GM18951 (cell line): ENCODE data around the gene BTBD2.

Experiments used
- POLR2A ChIP-seq: IDR thresholded peaks from 4 replicates; pipeline ENCODE4 v1.6.1; 2011; ENCODE audit warnings: mild to moderate bottlenecking; ENCODE audit not compliant: insufficient read length, insufficient read depth; ENCODE audit errors: extremely low read depth
- in situ Hi-C: fragments of 300-500 bp; cut with MboI; formaldehyde crosslinking; loops from one replicate; pipeline ENCODE4 v1.12.0; 2022; ENCODE audit warnings: low sequenced_read_pairs, mixed read lengths, inconsistent platforms; ENCODE audit not compliant: unreplicated experiment

BTBD2 gene

DNA sequence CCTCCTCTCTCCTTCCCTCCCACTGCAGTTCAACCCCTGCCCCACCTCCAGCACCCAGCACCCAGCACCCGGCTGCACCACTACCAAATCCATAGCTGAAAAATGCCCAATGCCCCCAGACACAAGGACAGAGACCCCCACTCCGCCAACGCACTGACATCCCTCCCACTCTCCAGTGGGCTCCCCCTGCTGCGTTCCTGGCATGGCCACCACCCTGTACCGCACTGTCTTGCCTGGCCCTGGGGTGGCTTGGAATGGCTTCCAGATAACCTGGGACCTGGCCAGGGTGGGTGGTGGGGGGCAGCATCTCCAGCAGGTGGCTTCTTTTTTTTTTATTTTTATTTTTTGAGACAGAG, 41.3 kb upstream of the BTBD2 start:
- in situ Hi-C loops, result no loop called here
- TF ChIP-seq POLR2A, result no peak

GRCh38 chr19:2055931-2056836, 40.7 kb upstream of the BTBD2 start:
- in situ Hi-C loops, result no loop called here
- TF ChIP-seq POLR2A, result peak; percentile 33

GRCh38 chr19:2054763-2055162, 39.2 kb upstream of the BTBD2 start:
- in situ Hi-C loops, result no loop called here
- TF ChIP-seq POLR2A, result no peak

DNA sequence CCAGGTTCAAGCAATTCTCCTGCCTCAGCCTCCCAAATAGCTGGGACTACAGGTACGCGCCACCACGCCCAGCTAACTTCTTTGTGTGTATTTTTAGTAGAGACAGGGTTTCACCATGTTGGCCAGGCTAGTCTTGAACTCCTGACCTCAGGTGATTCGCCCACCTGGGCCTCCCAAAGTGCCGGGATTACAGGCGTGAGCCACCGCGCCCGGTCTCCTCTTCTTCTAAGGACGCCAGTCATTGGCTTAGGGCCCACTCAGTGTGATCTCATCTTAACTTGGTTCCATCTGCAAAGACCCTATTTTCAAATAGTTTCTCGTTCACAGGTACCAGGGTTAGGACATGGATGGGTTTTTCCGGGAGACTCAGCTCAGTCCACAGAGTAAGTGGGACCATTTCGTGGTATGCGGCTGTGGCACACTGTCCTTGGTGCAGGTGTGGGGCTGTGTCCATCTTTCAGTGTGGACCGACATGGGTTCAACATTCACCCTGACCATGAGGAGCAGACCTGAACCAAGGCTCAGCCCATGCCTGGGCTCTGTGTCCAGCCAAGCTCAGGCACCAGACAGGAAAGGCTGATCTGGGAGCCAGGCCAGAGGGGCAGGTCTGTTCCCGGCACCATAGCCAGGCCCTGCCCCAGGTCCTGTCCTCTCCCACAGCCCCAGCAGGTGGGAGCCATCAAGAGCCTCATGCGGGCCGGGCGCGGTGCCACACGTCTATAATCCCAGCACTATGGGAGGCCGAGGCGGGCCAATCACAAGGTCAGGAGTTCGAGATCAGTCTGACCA, 38.3 kb upstream of the BTBD2 start:
- TF ChIP-seq POLR2A, result no peak
- in situ Hi-C loops, result no loop called here

DNA sequence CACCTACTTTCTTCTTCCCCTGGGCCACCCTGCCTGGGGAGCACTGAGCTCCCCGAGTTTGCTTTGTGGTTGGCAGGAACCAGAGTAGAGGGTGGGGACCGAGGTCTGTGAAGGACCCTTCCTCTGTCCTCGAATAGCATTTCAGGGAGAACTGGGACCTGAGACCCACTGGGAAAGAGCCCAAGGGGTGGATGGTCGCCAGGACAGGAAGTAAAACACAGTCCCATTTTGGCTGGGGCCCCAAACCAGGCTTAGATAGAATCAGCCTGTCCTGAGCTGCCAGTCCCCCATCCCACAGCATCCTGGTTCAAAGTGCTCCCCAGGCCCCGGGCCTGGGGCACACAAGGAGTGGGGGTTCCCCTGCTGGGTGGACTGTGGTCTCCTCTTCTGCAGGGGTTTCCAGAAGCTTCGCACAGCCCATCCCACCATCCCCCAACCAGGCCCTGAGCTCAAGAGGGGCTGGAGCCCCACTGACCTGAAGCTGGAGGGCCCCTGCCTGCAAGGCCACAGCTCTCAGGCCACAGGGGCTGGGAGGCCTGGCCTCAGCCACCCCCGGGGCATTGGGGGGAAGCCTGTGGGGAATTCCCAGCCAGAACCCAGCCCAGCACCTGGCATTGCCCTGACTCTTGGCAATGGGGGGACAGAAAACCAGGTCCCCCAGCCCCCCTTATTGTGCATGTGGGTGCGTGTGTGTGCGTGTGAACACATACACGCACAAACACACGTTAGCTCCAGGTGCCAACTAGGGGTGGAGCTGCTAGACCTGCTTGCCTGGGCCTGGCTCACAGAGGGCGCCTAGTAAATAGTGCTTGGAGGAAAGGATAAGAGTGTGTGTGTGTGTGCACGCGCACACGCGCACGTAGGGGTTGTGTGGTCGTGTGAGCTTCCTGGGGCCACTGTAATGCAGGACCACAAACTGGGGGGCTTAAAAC, 36.5 kb upstream of the BTBD2 start:
- TF ChIP-seq POLR2A, result no peak
- in situ Hi-C loops, result no loop called here

DNA sequence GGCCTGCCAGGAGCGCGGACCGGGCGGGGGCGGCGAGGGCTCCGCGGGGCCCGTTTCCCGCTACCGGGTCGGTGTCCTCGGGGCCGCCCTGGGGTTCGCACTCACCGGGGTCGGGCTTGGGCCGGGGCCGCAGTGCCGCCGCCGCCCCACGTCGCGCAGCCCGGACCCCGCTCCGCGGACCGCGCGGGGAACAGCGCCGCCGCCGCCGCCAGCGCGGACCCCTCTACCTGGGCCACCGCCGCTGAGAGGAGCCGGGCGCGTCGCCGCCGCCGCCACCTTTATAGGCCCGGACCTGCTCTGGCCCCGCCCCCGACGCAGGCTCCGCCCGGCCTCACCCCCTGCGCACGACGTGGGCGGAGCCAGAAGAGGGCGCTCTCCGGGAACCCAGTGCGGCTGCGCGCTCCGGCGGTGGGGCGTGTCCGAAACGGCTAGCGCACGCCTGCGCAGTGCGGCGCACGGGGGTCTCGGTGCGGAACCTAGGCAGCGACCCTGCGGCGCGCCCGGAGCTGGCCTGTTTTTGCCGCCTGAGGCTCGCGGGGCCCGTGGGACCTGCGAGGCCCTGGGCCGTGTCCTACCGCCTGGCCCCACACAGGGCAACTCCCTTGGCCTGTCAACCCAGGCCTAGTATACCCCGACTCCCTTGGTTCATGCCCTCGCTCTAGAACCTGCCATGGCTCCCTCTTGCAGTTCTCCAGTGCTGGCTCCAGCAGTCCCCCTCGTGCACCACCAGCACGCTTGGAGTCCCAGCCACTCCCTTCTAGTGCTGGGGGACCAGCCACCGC, 35.7 kb upstream of the BTBD2 start, which contains the start of gene MKNK2:
TSS of gene MKNK2 (minus strand) at position 254 of the 782 bp plus-strand sequence. CDS start 393 bp downstream, outside the sequence.
- in situ Hi-C loops, result no loop called here
- peak; percentile 100 for TF ChIP-seq POLR2A

DNA sequence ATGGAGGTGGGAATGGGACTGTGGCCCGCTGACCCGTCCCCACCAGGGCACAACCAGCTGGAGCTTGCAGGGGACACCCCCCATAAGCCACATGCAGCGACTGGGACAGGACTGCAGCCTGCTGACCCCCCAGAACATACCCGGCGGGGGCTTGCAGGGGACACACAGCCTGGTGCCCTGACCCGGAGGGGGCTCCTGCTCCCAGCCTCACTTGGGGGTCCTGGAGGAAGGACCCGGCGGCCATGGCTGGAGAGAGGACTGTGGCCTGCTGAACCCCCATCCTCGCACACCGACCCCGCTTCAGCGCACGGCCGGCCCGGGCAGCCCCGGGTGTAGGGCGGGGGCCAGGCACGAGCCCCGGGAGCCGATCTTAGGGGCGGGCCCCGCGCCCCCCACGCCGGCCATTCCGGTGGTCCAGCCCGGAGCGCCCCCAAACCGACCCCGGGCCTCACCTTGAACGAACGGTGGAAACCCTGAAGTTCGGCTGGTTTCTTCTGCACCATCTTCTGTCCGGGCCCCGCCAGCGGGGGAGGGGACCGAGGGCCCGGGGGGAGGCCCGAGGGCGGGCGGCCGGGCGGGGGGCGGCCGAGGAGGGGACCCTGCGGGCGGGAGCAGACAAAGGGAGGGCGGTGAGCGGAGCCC, 35.0 kb upstream of the BTBD2 start:
- no peak for TF ChIP-seq POLR2A
- in situ Hi-C loops, result no loop called here

DNA sequence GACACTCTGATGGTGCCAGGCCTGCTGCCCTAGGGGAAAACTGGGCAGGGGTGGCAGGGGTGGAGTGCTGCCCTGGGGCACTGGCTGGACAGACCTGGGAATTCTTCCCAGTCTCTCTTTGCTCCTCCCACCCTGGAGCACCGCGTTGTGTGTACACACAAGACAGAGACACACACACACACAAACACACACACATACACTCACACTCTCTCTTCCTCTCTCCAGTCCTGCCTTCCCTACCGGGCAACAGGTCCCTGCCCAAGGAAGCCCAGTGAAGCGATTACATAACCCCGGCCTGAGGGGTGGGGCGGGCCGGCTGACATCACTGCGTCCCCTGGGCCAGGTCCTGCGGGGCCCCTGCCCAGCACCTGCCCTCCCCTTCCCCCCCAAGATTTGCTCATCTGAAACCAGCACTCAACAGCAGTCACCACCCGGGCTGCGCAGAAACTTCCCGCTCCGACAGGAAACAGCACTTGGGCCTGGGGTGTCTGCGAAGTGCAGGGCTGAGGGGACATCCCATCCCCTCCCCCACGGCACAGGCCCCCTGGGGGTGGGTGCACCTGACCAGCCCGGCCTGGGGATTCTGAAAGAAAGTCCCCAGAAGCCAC, 34.3 kb upstream of the BTBD2 start:
- in situ Hi-C loops, result no loop called here
- TF ChIP-seq POLR2A, result peak; percentile 55

GRCh38 chr19:2048959-2049740, 33.6 kb upstream of the BTBD2 start:
- peak; percentile 6 for TF ChIP-seq POLR2A
- in situ Hi-C loops, result no loop called here

GRCh38 chr19:2048104-2048958, 32.8 kb upstream of the BTBD2 start:
- no peak for TF ChIP-seq POLR2A
- in situ Hi-C loops, result no loop called here
